GM23338 (cell line): ENCODE results near the gene HDAC8. TPM values are rescaled to one million over a fixed set of nuclear protein-coding genes. Genes with fewer than 3 reads are reported as not detected.
A peak's percentile ranks its signal among the peaks of the same experiment; 100 is the strongest.

ENCODE experiments used
- polyA plus RNA-seq: library from polyadenylated mRNA; unstranded; fragments of >200 nt; fragmentation: Nextera tagmentation; extraction: Ambion mirVana; gene quantifications from 2 replicates; pipeline ENCODE4 v1.2.1, GENCODE V29; 2016
- small RNA-seq: library from RNA; depleted of rRNA; stranded (forward); fragments of <200 nt; gene quantifications from one replicate; pipeline ENCODE3, GENCODE V24; 2014; ENCODE audit warnings: low replicate concordance
- total RNA-seq: library from RNA; depleted of rRNA; stranded (reverse); fragments of >200 nt; shearing (Covaris generic); gene quantifications from 2 replicates; pipeline ENCODE4 v1.2.3, GENCODE V29; 2014; rRNA removed
- TF ChIP-seq, protein P1 (sequence below), 2 experiments: fragments of 200-600 bp in 1 of 2; sonication (generic) in 1 of 2; conservative IDR thresholded peaks; 2 replicates each; pipeline versions ENCODE4 v1.5.1 to v1.6.1; 2016 to 2017; ENCODE audit warnings: antibody characterized with exemption in 2 of 2, low read depth in 2 of 2, mild to moderate bottlenecking in 2 of 2, moderate library complexity in 1 of 2

HDAC8 gene
- total and polyA plus RNA-seq, 2 experiments from 2014 or later, result 21.6 to 28.7 TPM

DNA sequence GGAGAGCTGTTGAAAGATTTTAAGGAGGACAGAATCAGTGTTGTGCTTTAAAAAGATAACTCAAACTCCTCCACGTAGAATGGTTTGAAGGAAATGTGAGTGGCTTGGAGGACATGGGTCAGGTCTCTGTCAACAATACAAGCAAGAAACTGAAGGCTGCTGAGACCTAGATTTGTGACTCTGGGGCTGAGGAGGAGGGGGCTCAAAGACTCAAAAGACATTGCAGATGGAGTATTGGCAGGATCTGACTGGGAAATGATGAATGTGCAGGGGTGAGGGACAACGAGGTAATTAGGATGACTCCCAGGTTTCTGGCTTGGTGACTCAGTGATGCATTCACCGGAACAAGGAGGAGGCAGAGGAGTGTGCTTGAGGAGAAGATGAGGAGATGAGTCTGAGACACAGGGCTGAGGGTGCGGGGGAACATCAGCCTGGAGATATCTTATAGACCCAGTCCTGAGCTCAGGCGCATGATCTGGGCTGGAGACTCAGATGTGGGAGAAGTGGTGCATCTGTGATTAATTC is 292.3 kb downstream of the HDAC8 start (continued):
- TF ChIP-seq, protein P1, sequence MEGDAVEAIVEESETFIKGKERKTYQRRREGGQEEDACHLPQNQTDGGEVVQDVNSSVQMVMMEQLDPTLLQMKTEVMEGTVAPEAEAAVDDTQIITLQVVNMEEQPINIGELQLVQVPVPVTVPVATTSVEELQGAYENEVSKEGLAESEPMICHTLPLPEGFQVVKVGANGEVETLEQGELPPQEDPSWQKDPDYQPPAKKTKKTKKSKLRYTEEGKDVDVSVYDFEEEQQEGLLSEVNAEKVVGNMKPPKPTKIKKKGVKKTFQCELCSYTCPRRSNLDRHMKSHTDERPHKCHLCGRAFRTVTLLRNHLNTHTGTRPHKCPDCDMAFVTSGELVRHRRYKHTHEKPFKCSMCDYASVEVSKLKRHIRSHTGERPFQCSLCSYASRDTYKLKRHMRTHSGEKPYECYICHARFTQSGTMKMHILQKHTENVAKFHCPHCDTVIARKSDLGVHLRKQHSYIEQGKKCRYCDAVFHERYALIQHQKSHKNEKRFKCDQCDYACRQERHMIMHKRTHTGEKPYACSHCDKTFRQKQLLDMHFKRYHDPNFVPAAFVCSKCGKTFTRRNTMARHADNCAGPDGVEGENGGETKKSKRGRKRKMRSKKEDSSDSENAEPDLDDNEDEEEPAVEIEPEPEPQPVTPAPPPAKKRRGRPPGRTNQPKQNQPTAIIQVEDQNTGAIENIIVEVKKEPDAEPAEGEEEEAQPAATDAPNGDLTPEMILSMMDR (conservative IDR thresholded peaks at IDR 0.05; ENCODE audit: low read depth in 2 of 2), result no peak

Small RNA genes lying within 50 kb of the gene (small RNA-seq; reads per million reads assigned to genes)
- gene RF00019, result not detected
- gene RNU2-68P, result 4.6 reads per million, percentile 92 among the genes with 10 or more reads in this experiment

Other genes starting within 250 kb of the HDAC8 start
- gene PHKA1, start 141.5 kb upstream of the HDAC8 start, total RNA-seq, result 6.8 and 7.5 TPM in 2 replicates
- gene PHKA1, start 141.5 kb upstream of the HDAC8 start, polyA plus RNA-seq, result 2.1 and 2.6 TPM in 2 replicates
- gene DMRTC1B, start 204.0 kb upstream of the HDAC8 start, total RNA-seq, result not detected in 2 replicates
- gene DMRTC1B, start 204.0 kb upstream of the HDAC8 start, polyA plus RNA-seq, result not detected in 2 replicates
- gene FAM236B, start 209.8 kb upstream of the HDAC8 start, total RNA-seq, result not detected in 2 replicates
- not detected in 2 replicates for gene FAM236B, start 209.8 kb upstream of the HDAC8 start, polyA plus RNA-seq
- not detected in 2 replicates for gene FAM236D, start 235.4 kb upstream of the HDAC8 start, total RNA-seq
- not detected in 2 replicates for gene FAM236D, start 235.4 kb upstream of the HDAC8 start, polyA plus RNA-seq